ENCODE data around the gene NPHP4. TPM values are rescaled to one million over a fixed set of nuclear protein-coding genes. Genes with fewer than 3 reads are reported as not detected.

NPHP4 gene
- total and polyA plus RNA-seq, 10 of the 15 experiments (the other 5 are each of a cell fraction or from before 2014, with no cell fraction given), result 0.16 to 10.5 (median 3.1) TPM

DNA sequence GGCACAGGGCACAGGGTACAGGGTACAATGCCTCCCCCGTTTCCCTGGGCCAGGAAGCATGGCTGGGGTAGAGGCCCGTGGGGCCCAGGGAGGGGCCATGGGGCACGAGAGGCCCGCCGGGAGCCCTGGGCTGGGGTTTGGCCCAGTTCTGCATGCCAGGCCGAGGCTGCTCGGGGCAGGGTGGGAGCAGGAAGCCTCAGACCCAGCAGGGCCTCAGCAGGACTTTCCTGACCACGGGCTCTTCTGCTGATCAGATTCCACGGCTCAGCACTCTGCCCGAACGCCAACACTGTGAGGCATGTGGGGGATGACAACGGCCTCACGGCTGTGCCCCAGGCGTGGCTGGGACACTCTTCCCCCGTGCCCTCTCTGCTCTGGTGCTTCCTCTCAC, 104.3 kb downstream of the NPHP4 start:
- no peaks in the 10 kb centered on the region for H3K9me3 ChIP-seq (replicated peaks; ENCODE audit: control insufficient read depth, insufficient read depth, low read length)
- SMC1A ChIA-PET (ENCODE audit: uncharacterized antibody, unreplicated experiment), result no interaction called here
- no peaks in the 10 kb centered on the region; a peak in 1 of 4 replicates for H3K36me3 ChIP-seq (ENCODE audit: control insufficient read depth in 2 of 2, insufficient read depth in 2 of 2, low read length in 1 of 2)
- H3K4me2 ChIP-seq (ENCODE audit: control insufficient read depth, insufficient read depth), result no peak overlapping the region
- no TSS peak for BruUV-seq (replicated peaks)
- no peak for TF ChIP-seq HDGF (IDR thresholded peaks at IDR 0.05)
- no peak for TF ChIP-seq BCL11A (IDR thresholded peaks at IDR 0.05; ENCODE audit: low read depth, low read length)
- TF ChIP-seq, protein P1, sequence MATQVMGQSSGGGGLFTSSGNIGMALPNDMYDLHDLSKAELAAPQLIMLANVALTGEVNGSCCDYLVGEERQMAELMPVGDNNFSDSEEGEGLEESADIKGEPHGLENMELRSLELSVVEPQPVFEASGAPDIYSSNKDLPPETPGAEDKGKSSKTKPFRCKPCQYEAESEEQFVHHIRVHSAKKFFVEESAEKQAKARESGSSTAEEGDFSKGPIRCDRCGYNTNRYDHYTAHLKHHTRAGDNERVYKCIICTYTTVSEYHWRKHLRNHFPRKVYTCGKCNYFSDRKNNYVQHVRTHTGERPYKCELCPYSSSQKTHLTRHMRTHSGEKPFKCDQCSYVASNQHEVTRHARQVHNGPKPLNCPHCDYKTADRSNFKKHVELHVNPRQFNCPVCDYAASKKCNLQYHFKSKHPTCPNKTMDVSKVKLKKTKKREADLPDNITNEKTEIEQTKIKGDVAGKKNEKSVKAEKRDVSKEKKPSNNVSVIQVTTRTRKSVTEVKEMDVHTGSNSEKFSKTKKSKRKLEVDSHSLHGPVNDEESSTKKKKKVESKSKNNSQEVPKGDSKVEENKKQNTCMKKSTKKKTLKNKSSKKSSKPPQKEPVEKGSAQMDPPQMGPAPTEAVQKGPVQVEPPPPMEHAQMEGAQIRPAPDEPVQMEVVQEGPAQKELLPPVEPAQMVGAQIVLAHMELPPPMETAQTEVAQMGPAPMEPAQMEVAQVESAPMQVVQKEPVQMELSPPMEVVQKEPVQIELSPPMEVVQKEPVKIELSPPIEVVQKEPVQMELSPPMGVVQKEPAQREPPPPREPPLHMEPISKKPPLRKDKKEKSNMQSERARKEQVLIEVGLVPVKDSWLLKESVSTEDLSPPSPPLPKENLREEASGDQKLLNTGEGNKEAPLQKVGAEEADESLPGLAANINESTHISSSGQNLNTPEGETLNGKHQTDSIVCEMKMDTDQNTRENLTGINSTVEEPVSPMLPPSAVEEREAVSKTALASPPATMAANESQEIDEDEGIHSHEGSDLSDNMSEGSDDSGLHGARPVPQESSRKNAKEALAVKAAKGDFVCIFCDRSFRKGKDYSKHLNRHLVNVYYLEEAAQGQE (IDR thresholded peaks at IDR 0.05; ENCODE audit: low read depth, low read length), result no peak
- TF ChIP-seq EGR1 (IDR thresholded peaks at IDR 0.05; ENCODE audit: borderline replicate concordance in 1 of 2, low read depth in 2 of 2, low read length in 2 of 2), result no peak
- no peak for TF ChIP-seq RELA (IDR thresholded peaks at IDR 0.05; ENCODE audit: borderline replicate concordance, partially characterized antibody)
- TF ChIP-seq RFX5 (IDR thresholded peaks at IDR 0.05; ENCODE audit: low read depth, low read length), result no peak
- no peak for TF ChIP-seq TAF1 (IDR thresholded peaks at IDR 0.05; ENCODE audit: borderline replicate concordance, low read depth, low read length)
- TF ChIP-seq, protein P2, sequence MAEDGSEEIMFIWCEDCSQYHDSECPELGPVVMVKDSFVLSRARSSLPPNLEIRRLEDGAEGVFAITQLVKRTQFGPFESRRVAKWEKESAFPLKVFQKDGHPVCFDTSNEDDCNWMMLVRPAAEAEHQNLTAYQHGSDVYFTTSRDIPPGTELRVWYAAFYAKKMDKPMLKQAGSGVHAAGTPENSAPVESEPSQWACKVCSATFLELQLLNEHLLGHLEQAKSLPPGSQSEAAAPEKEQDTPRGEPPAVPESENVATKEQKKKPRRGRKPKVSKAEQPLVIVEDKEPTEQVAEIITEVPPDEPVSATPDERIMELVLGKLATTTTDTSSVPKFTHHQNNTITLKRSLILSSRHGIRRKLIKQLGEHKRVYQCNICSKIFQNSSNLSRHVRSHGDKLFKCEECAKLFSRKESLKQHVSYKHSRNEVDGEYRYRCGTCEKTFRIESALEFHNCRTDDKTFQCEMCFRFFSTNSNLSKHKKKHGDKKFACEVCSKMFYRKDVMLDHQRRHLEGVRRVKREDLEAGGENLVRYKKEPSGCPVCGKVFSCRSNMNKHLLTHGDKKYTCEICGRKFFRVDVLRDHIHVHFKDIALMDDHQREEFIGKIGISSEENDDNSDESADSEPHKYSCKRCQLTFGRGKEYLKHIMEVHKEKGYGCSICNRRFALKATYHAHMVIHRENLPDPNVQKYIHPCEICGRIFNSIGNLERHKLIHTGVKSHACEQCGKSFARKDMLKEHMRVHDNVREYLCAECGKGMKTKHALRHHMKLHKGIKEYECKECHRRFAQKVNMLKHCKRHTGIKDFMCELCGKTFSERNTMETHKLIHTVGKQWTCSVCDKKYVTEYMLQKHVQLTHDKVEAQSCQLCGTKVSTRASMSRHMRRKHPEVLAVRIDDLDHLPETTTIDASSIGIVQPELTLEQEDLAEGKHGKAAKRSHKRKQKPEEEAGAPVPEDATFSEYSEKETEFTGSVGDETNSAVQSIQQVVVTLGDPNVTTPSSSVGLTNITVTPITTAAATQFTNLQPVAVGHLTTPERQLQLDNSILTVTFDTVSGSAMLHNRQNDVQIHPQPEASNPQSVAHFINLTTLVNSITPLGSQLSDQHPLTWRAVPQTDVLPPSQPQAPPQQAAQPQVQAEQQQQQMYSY (CRISPR knock-in tag; IDR thresholded peaks at IDR 0.05), result no peak
- TF ChIP-seq RAD51 (IDR thresholded peaks at IDR 0.05), result no peak
- no peak for TF ChIP-seq TCF3 (IDR thresholded peaks at IDR 0.05; ENCODE audit: borderline replicate concordance, insufficient read depth, low read depth, low read length)
- no peak for TF ChIP-seq NR2C1 (IDR thresholded peaks at IDR 0.05)
- no peak for TF ChIP-seq SMAD5 (IDR thresholded peaks at IDR 0.05; ENCODE audit: low read depth)
- no peak for TF ChIP-seq PAX8 (IDR thresholded peaks at IDR 0.05)
- TF ChIP-seq POLR2AphosphoS5 (IDR thresholded peaks at IDR 0.05; ENCODE audit: low read length), result no peak
- H3K4me1 ChIP-seq (ENCODE audit: control insufficient read depth, insufficient read depth, low read length), result no peaks in the 10 kb centered on the region
- DNase-seq (ENCODE audit: low read depth, low spot score), result no peak
- H3K9ac ChIP-seq (ENCODE audit: control insufficient read depth, insufficient read depth, low read length), result no peak overlapping the region
- POLR2A ChIA-PET, result no interaction called here
- in situ Hi-C loops (cut with MboI) (no loop called here), intact Hi-C loops (cut with micrococcal nuclease; ENCODE audit: unreplicated experiment) (no loop called here)
- H3K79me2 ChIP-seq (ENCODE audit: control insufficient read depth, insufficient read depth, low read length), result no peaks in the 10 kb centered on the region
- RAD21 ChIA-PET (ENCODE audit: unreplicated experiment), result no interaction called here
- no peak overlapping the region for H2AFZ ChIP-seq (ENCODE audit: control insufficient read depth, low read depth, low read length)
- no peaks in the 10 kb centered on the region for H3K27me3 ChIP-seq (replicated peaks in 1 of 2; ENCODE audit: control insufficient read depth in 2 of 2, insufficient read depth in 2 of 2, low read length in 1 of 2)
- 83% methylated on average over 10 of the region's 15 CpGs for WGBS (ENCODE audit: insufficient coverage, insufficient replicate concordance, low lambda C conversion rate, missing lambda C conversion rate)
- H4K20me1 ChIP-seq (ENCODE audit: control insufficient read depth, insufficient read depth), result no peaks in the 10 kb centered on the region
- no peak for ATAC-seq
- CTCF ChIA-PET, result no interaction called here
- no peak overlapping the region for H3K4me3 ChIP-seq
- no peak for FAIRE-seq
- H3K27ac ChIP-seq (ENCODE audit: control insufficient read depth, insufficient read depth), result no peak overlapping the region

All from GM12878 (cell line).